ENCODE data around the gene HEPN1. TPM values are rescaled to one million over a fixed set of nuclear protein-coding genes. Genes with fewer than 3 reads are reported as not detected.

The HEPN1 gene
- total and polyA plus RNA-seq, 2 of the 4 experiments (the other 2 are of a cell fraction): not detected

DNA sequence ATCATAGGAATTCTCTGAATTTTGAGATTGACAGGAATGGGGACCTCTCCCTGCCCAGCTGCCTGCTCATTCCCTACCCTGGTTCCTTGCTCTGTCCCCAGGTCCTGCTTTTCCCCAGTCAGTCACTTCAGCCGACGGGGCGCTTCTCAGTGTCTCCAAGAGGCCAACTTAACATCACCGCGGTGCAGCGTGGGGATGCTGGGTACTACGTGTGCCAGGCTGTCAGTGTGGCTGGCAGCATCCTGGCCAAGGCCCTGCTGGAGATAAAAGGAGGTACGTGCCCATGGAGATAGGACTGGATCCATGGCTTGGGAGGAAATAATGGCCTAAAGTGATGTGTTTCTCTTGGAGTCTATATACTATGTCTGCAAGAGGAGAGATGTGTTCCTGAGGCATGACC lies 46.8 kb upstream of the HEPN1 start:
- Histone ChIP-seq H2AK9ac (replicated peaks; ENCODE audit: low read depth, low read length, poor library complexity) (no peak overlapping the region), H2BK15ac (ENCODE audit: low read depth, low read length) (no peak overlapping the region), H3K27me3 (ENCODE audit: control insufficient read depth, insufficient read depth, low read length) (peaks cover 59% of the 10 kb centered on the region), H4K91ac (ENCODE audit: insufficient read depth, low read depth, low read length) (no peak overlapping the region), H2BK20ac (ENCODE audit: low read depth, low read length) (no peak overlapping the region), H3K23ac (ENCODE audit: low read depth, low read length) (no peak overlapping the region), H2BK5ac (ENCODE audit: low read depth, low read length, poor library complexity, severe bottlenecking) (no peak overlapping the region), H3K4me1 (ENCODE audit: control insufficient read depth, insufficient read depth, low read length) (peaks cover 3% of the 10 kb centered on the region), H2BK120ac (ENCODE audit: low read depth, low read length) (no peak overlapping the region), H3K36me3 (ENCODE audit: control insufficient read depth, insufficient read depth, low read length) (no peaks in the 10 kb centered on the region), H4K5ac (ENCODE audit: low read depth, low read length) (no peak overlapping the region), H3K14ac (replicated peaks; ENCODE audit: low read depth, low read length) (no peak overlapping the region), H3K9ac (ENCODE audit: low read depth, low read length) (no peak overlapping the region), H3K4ac (ENCODE audit: low read depth, low read length) (no peak overlapping the region), H3K79me1 (ENCODE audit: low read depth in 1 of 2, low read length in 2 of 2) (peaks cover 0 to 6% of the 10 kb centered on the region in 2 experiments; a peak in 2 of 4 replicates), H3K9me3 (ENCODE audit: control insufficient read depth, insufficient read depth, low read length) (no peaks in the 10 kb centered on the region), H3K4me2 (ENCODE audit: low read depth, low read length) (no peak overlapping the region), H3K18ac (ENCODE audit: low read depth, low read length) (no peak overlapping the region), H3K56ac (ENCODE audit: extremely low read depth, insufficient read depth, low read length) (no peak overlapping the region), H3K27ac (ENCODE audit: insufficient read depth, low read length) (no peak overlapping the region), H3K9me1 (ENCODE audit: insufficient read depth, low read length) (no peaks in the 10 kb centered on the region; the same call in 1 of the 2 replicates), H2AFZ (replicated peaks; ENCODE audit: low read length, poor library complexity) (no peak overlapping the region), H3K4me3 (ENCODE audit: insufficient read depth, low read depth, low read length) (no peak overlapping the region), H2AK5ac (ENCODE audit: low read depth, low read length) (no peak overlapping the region), H4K20me1 (ENCODE audit: insufficient read depth, low read length) (no peaks in the 10 kb centered on the region), H4K8ac (ENCODE audit: low read depth in 2 of 2, low read length in 2 of 2) (no peak overlapping the region)
- POLR2A ChIA-PET (ENCODE audit: unreplicated experiment): no interaction called here
- intact Hi-C loops (cut with micrococcal nuclease): loop anchor here (10.0 kb wide), 1 partner anchor 533 kb away; no protein-coding TSS in a partner anchor
- dilution Hi-C loops (cut with HindIII; ENCODE audit: low sequenced_read_pairs, unreplicated experiment): no loop called here
- in situ Hi-C loops (cut with MboI; ENCODE audit: low sequenced_read_pairs): no loop called here
- TF ChIP-seq RAD21 (IDR thresholded peaks at IDR 0.05; ENCODE audit: low read length): no peak
- no peak for TF ChIP-seq CEBPB (IDR thresholded peaks at IDR 0.05; ENCODE audit: low read depth, low read length)
- no peak for TF ChIP-seq CHD1 (IDR thresholded peaks at IDR 0.05; ENCODE audit: low read depth, low read length)
- TF ChIP-seq NFE2L2 (IDR thresholded peaks at IDR 0.05; ENCODE audit: low read depth, low read length): no peak
- no peak for TF ChIP-seq MAZ (IDR thresholded peaks at IDR 0.05; ENCODE audit: borderline replicate concordance, low read depth, low read length)
- no peak for TF ChIP-seq SMC3 (IDR thresholded peaks at IDR 0.05; ENCODE audit: low read depth, low read length)
- no peak for TF ChIP-seq POLR2A (IDR thresholded peaks at IDR 0.05; ENCODE audit: low read depth, low read length)
- no peak for ATAC-seq (ENCODE audit: low read depth)
- DNase-seq: no peak
- BruUV-seq (replicated peaks): no TSS peak
- CTCF ChIA-PET: interaction anchor here (1.2 kb wide), 1 partner anchor 228 kb away, joined by 3 read pairs; no protein-coding TSS in a partner anchor
- WGBS, 2 experiments (ENCODE audit: extremely low coverage in 2 of 2, insufficient read length in 1 of 2): 68% methylated on average over 8 of the region's 8 CpGs; no CpG with 5 or more reads in 1 of the 2 experiments

Measured in IMR-90 (cell line).